NCI-H2081 (cell line): ENCODE data around the gene PSMC2.
"Not testable (repeated sequence)": the region's sequence is repeated elsewhere in the genome, so short reads cannot be mapped to it uniquely, and the experiment has no call there.

Source experiments
- DNase-seq, 2 experiments: peaks; one replicate each; lab custom pipeline; 2025; lab: John Stamatoyannopoulos, UW

PSMC2 gene

DNA sequence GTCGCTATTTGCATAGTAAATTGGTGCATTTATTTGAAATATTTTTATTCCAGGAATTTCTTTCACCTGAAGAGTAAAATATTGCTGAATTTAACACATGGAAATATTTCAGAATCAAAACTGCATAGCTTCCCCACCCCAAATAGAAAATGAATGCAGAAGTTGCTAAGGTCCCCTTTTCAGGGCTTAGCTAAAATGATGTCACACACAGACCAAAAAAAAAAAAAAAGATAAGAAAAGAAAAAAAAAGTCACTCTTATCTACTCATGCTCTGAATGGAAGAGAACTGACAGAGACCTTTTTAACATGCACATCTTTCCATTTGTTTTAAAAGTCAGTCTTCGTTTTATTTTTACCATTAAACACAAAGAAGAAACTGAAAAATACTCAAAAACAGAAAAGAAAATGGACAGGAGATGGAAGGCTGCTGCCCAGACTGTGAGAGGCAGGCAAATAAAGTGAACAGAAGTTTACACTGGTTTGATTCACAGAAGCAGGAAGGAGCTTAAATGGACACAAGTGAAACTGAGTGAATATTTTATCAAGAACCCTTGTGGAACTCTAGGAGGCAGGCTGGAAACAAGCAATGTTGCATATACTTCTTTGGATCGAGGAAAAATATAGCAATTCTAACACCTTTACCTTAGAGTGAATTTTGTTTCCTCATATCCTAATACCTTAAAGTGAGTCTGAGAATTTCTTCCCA, 32.0 kb downstream of the PSMC2 start:
- DNase-seq = no peak

DNA sequence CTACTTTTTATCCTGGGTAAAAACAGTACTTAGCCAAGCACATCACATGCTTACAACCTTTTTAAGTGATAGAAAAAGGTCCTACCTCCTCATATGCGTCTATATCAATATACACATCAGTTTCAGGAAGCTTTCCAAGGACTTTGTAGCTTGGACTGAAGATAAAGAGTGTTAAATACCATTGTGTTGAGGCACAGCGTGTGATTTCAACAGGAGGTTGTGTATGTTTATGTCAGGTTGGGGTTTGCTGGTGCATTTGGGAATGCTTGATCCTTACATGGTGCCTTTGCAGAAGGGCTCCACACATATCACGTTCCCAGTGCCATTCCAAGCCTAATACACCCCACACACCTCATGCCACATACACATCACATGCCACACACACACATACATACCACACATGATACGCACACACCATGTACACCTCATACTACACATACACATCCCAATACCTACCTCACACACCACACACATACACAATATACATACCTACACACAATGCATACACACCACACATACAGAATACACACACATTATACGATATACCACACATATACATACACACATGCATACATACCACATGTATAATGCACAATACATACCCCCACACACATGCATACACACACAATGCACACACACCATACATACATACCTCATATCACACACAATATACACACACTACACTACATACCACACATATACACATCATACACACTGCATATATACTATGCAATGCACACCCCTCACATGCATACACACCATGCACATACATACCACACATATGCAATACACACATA, 33.1 kb downstream of the PSMC2 start:
- no peak for DNase-seq

DNA sequence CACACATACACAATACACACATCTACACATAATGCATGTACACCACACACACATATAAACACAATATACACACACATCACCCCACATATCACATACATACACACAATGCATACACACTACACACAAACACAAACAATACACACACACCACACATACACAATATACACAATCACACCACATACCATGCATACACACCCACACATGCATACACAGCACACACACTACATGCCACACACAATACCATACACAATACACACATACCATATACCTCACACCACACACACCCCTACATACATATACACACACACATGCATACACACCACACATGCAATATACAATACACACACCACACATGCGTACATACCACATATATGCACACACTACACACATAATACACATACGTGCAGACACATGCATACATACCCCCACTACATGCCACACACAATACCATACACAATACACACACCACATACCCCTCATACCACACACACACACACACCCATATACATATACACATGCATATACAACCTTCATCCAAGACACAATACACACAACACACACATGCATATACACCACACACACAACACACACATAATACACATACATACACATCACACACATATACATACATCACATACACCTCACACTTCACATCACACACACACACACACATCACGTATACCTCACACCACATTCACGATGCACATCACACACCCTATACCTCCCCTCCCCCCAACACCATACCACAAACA, 34.0 kb downstream of the PSMC2 start:
- DNase-seq = no peak

DNA sequence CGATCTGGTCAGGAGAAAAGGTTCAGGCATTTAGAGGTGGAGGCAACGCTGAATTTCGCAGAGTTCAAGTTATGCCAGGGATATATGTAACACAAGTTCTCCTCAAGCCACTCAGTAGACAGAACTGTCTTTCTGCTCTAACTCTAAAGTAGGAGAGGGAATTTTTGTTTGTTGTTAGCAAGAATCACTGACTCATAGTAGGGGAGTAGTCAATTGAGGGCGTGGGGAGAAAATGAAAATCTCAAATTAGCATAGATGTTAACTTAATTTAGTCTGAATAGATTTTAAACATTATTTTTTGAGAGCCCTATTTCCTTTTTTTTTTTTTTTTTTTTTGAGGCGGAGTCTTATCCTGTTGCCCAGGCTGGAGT, 34.6 kb downstream of the PSMC2 start:
- DNase-seq = no peak

DNA sequence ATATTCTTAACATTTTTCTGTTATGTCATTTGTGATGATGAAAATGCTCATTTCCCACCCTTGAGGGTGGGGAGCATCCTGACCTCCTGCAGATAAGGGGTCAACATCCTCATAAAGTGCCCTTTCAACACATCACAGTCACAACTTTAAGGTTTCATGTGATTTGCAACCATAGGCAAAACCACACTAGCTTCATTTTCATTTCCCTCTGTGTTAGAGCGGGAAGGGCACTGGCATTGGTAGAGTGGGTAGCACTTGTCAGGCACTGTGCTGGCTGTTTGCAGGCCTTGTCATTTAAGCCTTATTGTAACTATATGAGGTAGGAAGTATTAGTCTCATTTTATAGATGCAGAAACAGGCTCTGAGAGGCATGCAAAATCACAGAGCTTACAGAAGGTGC, 39.8 kb downstream of the PSMC2 start:
- no peak for DNase-seq

DNA sequence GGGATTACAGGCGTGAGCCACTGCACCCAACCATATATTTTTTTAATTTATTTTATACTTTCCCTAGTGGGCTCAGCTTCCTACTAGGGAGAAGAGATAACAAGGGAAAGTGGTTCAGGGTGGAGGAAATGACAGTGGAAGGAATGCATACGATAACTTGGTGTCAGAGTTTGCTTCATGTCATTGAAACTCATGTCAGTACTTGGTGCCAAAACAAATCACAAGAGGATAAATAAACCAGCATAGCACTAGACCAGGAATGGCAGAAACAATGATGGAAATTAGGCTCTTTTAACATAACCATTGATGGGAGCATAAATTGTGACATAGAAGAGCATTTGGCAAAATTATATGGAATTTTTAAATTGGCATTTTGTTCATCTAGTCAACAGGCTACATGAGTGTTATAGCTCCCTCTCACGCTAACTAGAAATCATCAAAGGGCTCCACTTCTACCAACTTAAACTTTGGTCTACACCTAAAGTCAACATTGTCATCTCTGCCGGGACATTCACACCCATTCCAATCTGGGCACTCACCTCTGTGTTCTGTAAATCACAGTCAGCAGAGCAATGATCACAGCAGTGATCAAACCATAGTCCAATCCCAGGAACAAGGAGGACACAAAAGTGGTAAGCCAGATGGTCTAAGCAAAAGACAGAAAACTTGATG, 41.2 kb downstream of the PSMC2 start:
- no peak for DNase-seq

DNA sequence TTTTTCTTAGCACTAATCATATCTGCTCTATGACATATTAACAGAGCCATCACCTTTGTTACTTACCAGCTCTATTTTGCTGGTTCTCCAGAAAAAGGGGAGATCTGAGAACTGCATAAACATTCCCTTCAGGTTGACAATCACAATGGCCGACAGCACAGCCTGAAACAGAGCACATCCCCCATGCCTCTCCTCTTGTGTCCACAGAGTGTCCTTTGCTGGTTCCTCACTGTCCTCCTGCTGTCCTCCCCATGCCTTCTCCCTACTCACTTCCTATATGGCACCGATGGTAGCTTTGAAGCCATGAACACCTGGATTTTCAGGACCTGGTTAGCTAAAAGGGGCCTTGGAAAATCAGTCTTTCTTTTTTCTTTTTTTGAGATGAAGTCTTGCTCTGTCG, 41.8 kb downstream of the PSMC2 start:
- no peak for DNase-seq

DNA sequence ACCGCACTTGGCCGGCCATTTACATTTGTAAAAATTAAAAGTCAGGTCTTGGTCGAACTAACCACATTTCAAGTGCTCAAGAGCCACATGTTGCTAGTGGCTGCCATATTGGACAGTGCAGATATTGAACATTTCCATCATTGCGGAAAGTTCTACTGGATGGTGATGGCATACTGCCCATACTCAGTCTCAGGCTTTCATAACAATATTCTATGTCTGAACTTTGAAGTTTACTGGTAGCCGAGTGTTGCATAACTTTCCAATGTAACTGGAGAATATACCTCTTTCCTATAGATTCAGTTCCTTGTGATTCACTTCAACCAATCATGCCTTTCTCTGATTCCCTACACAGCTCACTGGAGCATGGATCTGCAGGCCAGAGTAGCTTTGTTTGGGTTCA, 43.7 kb downstream of the PSMC2 start:
- DNase-seq = no peak

DNA sequence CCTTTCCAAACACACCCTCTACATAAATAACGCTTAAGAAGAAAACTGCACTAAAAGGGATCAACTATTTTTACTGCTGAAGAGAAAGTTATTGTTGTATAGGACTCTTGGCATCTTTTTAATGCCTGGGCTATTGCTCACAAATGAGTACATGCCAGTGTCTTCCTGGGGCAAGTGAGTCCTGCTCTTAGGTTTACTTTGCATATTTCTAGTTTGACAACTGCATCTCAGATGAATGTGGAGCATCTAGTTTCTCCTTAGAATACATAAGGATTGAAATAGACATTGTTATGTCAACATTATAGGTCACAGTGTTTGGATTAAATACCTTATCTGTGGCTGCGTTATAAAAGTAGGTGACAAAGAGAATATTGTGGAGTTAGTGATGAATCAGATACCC, 44.5 kb downstream of the PSMC2 start:
- no peak for DNase-seq

DNA sequence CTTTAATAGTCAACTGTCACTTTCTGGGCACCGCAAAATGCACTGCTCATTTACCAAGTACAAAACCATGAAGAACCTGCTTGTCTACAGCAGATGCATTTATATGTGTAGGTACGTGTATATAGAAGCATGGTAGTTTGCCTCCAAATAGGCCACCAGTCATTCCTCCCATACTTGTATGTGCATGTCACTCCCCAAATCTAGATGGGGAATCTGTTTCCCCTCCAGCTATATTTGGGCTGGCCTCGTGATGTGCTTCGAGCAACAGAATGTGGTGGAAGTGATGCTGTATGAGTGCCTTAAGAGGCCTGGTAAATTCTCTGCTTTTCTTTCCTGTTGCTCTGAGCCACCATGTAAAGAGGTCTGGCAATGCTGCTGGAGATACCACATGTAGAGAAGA, 47.1 kb downstream of the PSMC2 start:
- no peak for DNase-seq

DNA sequence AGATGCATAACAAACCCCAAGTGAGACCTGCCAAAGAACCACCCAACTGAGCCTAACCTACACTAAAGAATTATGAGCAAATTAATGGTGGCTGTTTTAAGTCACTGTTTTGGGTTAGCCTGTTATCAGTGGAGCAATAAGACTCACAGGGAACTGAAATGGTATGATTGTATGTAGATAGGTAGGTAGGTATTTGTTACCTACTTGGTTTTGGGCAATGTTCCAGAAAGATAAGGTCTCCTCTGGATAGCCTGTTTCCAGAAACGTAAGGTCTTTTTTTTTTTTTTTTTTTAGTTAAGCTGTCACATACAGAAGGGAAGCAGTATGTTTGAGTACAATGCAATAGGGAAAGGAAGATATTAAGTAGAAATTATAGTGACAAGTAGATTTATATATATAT, 47.6 kb downstream of the PSMC2 start:
- no peak for DNase-seq

DNA sequence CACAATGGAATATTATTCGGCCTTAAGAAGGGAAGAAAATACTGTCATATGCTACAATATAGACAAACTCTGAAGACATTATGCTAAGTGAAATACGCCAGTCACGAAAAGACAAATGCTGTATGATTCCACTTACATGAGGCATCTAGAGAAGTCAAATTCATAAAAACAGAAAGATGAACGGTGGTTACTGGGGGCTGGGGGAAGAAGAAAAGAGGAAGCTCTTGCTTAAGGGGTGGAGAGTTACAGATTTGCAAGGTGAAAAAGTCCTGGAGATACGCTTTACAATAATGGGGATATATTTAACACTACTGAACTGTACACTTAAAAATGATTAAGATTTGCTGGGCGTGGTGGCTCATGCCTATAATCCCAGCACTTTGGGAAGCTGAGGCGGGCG, 49.0 kb downstream of the PSMC2 start:
- DNase-seq = no peak

DNA sequence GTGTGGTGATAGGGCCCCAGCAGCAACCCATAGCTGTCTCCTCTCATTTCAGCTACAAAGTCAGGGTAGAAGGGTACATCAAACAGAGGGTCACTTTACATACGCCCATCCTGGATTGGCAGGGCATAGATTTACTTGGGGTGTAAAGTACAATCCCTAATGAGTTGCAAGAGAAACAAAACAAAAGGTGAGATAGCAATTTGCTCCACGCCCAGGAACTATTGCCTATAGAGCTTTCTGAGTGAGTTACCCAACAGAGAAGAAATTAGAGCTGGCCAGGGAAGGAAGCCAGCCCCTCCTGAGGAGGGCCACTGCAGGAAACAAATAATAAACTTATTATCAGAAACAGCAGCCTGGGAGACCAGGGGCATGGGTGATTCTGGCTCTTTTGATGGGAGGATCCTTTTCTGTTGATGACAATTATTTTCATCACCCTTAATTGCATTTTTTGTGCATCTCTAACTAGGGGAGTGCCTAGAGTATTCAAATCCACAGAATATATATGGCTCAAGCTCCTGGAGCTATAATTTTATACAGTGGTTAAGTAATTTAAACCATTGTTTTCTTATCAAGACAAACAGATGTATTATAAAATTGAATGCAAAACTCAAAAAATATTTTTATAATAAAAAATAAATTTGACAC, 51.2 kb downstream of the PSMC2 start:
- no peak for DNase-seq

DNA sequence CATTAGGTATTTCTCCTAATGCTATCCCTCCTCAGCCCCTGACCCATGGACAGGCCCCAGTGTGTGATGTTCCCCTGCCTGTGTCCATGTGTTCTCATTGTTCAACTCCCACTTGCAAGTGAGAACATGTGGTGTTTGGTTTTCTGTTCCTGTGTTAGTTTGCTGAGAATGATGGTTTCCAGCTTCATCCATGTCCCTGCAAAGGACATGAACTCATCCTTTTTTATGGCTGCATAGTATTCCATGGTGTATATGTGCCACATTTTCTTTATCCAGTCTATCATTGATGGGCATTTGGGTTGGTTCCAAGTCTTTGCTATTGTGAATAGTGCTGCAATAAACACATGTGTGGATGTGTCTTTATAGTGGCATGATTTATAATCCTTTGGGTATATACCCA, 52.2 kb downstream of the PSMC2 start:
- DNase-seq = not testable (repeated sequence)

DNA sequence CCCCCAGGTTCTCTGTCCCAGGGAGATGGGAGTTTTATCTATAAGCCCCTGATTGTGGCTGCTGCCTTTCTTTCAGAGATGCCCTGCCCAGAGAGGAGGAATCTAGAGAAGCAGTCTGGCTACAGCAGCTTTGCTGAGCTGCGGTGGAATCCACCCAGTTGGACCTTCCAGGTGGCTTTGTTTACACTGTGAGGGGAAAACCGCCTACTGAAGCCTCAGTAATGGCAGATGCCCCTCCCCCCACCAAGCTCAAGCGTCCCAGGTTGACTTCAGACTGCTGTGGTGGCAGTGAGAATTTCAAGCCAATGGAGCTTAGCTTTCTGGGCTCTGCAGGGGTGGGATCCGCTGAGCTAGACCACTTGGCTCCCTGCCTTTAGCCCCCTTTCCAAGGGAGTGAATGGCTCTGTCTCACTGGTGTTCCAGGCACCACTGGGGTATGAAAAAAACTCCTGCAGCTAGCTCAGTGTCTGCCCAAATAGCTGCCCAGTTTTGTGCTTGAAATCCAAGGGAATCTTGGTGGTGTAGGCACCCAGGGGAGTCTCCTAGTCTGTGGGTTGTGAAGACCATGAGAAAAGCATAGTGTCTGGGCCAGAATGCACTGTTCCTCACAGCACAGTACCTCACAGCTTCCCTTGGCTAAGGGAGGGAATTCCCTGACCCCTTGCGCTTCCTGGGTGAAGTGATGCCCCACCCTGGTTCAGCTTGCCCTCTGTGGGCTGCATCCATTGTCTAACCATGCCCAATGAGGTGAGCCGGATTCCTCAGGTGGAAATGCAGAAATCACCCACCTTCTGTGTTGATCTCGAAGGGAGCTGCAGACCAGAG, 58.6 kb downstream of the PSMC2 start:
- not testable (repeated sequence) for DNase-seq

DNA sequence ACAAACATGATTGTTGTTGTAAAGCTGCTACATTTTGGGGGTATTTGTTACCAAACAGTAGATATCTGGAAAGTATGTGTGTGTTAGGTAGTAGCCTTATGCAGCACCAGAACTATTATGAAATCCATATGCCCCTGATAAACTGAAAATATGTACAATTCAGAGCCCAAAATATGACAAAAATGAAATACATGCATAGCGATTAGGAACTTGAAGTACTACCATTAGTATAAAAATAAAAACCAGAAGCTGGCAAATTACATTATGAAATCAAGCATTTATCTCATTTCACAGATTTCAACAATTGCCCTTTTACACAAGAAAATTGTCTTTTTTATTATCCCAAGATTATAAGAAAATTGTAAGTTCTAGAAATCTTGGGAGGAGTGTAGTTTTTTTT, 64.7 kb downstream of the PSMC2 start:
- DNase-seq = no peak

DNA sequence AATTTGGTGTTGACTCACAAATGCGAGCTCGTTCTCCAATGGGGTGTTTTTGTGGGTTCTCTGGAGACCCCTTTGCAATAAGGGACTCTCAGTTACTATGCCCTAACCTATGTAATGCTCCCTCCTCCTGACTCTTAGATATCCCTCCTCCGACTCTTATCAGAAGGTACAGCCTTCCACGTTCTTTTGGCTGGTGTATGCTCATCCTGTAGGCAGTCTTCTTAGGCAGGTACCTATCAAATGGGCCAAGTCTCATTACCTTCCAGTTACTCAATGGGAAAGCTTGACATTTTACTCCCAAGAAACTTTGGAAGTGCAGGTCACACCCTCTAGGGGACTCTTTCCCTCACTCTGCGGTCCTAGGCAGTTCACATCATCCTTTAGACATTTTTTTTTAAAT, 66.0 kb downstream of the PSMC2 start:
- DNase-seq = no peak

DNA sequence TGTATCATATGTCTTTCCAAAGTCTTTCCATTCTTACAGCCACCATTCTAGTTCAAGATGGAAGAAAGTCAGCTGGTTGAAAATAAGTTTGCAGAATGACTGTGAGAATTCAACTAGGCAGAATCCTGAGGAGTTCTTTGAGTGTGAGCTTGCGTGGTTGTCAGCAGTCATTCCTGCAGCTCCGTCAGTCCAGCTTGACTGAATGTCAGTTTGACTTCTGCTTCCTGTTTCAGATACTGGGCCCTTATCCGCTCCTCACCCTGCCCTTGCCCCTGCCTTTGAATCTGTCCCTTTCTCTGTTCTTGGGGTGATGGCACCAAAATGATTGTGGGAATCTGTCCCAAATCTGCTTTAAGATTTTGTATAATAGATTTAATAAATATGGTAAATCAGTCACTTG, 70.8 kb downstream of the PSMC2 start:
- DNase-seq = no peak
